Glutamatergic neuron (in vitro differentiated cells): ENCODE measurements around the gene GCC1. TPM values are rescaled to one million over a fixed set of nuclear protein-coding genes. Genes with fewer than 3 reads are reported as not detected.

Experiments used
- DNase-seq: peaks from one replicate; pipeline ENCODE4 v3.0.0; 2022
- H3K27ac Mint-ChIP-seq: one replicate; pipeline ENCODE4 v1.8.0; 2020; ENCODE audit warnings: mild to moderate bottlenecking, mixed read lengths, inconsistent platforms; ENCODE audit not compliant: unreplicated experiment
- H3K27me3 Mint-ChIP-seq: one replicate; pipeline ENCODE4 v1.8.0; 2020; ENCODE audit warnings: mild to moderate bottlenecking, moderate library complexity, mixed read lengths, inconsistent platforms; ENCODE audit not compliant: unreplicated experiment
- H3K36me3 Mint-ChIP-seq: one replicate; pipeline ENCODE4 v1.8.0; 2020; ENCODE audit warnings: mild to moderate bottlenecking, mixed read lengths, inconsistent platforms; ENCODE audit not compliant: unreplicated experiment
- H3K4me1 Mint-ChIP-seq: one replicate; pipeline ENCODE4 v1.8.0; 2020; ENCODE audit warnings: mild to moderate bottlenecking, low read depth, mixed read lengths, inconsistent platforms; ENCODE audit not compliant: unreplicated experiment
- H3K4me3 Mint-ChIP-seq: one replicate; pipeline ENCODE4 v1.8.0; 2020; ENCODE audit warnings: mild to moderate bottlenecking, mixed read lengths, inconsistent platforms; ENCODE audit not compliant: unreplicated experiment
- H3K9me3 Mint-ChIP-seq: one replicate; pipeline ENCODE4 v1.8.0; 2020; ENCODE audit warnings: mild to moderate bottlenecking, moderate library complexity, mixed read lengths, inconsistent platforms; ENCODE audit not compliant: unreplicated experiment
- total RNA-seq: library from RNA; stranded (reverse); fragmentation: NEBNext Ultra II Directional; extraction: Animal tissue kit (Norgen Biotek cat#: 25700); gene quantifications from one replicate; pipeline ENCODE4 v1.2.1, GENCODE V29; 2021; ENCODE audit not compliant: unreplicated experiment
- TF ChIP-seq, protein P1 (sequence below): fragments of 200-600 bp; sonication (generic); IDR thresholded peaks from one replicate; pipeline ENCODE4 v1.5.0; 2021; ENCODE audit not compliant: partially characterized antibody, unreplicated experiment

GCC1 gene
- total RNA-seq, 1 donor from 2014 or later: 14.9 TPM

DNA sequence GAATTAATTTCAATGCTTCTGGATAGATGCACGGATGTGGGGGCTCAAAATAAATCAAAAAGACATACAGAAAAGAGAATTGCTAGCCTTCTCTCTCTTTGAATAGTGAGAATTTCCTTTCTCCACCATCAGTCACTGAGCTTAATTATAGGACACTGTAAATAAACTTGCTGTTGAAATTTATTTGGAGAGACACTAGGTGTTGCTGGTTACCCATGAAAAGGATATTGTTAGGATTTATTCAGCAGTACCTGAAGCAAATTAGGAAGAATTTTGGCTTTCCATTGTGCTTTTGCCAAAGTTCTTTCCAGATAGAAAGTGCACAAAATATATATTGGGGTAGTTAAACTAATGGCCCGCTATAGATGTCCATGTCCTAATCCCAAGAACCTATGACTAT lies 27.6 kb downstream of the GCC1 start:
- Mint-ChIP-seq H3K9me3 (peaks cover 1% of the 10 kb centered on the region), H3K27me3 (peaks cover 6% of the 10 kb centered on the region), H3K27ac (no peak overlapping the region), H3K4me1 (no peaks in the 10 kb centered on the region), H3K4me3 (no peak overlapping the region), H3K36me3 (no peaks in the 10 kb centered on the region)
- TF ChIP-seq, protein P1, sequence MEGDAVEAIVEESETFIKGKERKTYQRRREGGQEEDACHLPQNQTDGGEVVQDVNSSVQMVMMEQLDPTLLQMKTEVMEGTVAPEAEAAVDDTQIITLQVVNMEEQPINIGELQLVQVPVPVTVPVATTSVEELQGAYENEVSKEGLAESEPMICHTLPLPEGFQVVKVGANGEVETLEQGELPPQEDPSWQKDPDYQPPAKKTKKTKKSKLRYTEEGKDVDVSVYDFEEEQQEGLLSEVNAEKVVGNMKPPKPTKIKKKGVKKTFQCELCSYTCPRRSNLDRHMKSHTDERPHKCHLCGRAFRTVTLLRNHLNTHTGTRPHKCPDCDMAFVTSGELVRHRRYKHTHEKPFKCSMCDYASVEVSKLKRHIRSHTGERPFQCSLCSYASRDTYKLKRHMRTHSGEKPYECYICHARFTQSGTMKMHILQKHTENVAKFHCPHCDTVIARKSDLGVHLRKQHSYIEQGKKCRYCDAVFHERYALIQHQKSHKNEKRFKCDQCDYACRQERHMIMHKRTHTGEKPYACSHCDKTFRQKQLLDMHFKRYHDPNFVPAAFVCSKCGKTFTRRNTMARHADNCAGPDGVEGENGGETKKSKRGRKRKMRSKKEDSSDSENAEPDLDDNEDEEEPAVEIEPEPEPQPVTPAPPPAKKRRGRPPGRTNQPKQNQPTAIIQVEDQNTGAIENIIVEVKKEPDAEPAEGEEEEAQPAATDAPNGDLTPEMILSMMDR: no peak
- no peak for DNase-seq

DNA sequence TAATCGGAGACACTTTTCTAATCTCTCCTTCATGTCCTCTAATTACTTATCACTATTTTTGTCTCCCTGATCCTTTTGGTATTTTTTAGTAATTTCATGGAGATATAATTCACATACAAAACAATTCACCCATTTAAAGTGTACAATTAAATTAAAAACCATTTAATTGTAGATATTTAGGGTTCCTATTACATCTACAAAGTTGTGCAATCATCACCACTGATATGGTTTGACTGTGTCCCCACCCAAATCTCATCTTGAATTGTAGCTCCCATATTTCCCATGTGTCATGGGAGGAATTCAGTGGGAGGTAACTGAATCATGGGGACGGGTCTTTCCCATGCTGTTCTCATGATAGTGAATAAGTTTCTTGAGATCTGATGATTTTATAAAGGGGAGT lies 29.0 kb downstream of the GCC1 start:
- Mint-ChIP-seq H3K27ac (no peak overlapping the region), H3K27me3 (peaks cover 8% of the 10 kb centered on the region), H3K4me1 (no peaks in the 10 kb centered on the region), H3K36me3 (no peaks in the 10 kb centered on the region), H3K4me3 (no peak overlapping the region), H3K9me3 (peaks cover 1% of the 10 kb centered on the region)
- TF ChIP-seq, protein P1: no peak
- no peak for DNase-seq

DNA sequence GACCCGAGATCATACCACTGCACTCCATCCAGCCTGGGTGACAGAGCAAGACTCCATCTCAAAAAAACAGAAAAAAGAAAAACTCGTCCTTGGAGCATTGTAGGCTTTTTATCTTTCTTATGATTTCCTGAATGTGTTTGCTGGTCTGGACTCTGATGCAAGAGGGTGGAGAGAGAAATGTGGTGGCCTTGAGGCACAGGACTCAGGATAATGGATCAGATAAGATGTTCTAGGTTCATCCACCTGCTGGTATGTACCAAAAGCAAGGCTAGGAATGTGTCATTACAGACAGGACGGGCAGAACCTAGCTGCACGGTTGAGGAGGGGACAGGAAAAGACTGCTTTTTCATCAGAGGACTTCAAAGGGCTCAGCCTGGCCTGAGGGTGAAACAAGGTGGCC lies 33.5 kb downstream of the GCC1 start:
- Mint-ChIP-seq H3K27me3 (peaks cover 5% of the 10 kb centered on the region), H3K36me3 (peaks cover 3% of the 10 kb centered on the region), H3K4me1 (no peaks in the 10 kb centered on the region), H3K9me3 (peaks cover 1% of the 10 kb centered on the region), H3K4me3 (no peak overlapping the region), H3K27ac (no peak overlapping the region)
- TF ChIP-seq, protein P1: no peak
- DNase-seq: no peak

DNA sequence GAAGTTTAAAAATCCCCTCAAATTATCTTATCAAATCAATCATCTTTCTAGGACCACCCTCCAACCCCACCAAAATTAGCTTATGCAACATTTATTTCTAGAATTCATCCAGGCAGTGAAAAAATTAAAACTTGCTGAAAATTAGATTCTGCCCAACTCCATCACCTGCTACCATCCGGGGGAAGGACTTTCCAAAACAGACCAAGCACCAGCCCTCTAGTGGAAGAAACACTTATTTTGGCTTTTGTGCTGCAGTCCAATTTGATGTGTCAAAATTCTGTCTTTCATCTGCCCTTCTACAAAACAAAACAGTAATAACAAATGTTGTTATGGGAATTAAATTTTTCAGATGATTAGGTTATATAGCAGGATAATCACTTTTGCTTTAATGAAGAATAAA lies 35.1 kb downstream of the GCC1 start:
- DNase-seq: no peak
- H3K4me3 Mint-ChIP-seq: no peak overlapping the region
- no peaks in the 10 kb centered on the region for H3K4me1 Mint-ChIP-seq
- TF ChIP-seq, protein P1: no peak
- no peak overlapping the region for H3K27ac Mint-ChIP-seq
- H3K36me3 Mint-ChIP-seq: peaks cover 9% of the 10 kb centered on the region
- peaks cover 5% of the 10 kb centered on the region for H3K27me3 Mint-ChIP-seq
- H3K9me3 Mint-ChIP-seq: peaks cover 1% of the 10 kb centered on the region

DNA sequence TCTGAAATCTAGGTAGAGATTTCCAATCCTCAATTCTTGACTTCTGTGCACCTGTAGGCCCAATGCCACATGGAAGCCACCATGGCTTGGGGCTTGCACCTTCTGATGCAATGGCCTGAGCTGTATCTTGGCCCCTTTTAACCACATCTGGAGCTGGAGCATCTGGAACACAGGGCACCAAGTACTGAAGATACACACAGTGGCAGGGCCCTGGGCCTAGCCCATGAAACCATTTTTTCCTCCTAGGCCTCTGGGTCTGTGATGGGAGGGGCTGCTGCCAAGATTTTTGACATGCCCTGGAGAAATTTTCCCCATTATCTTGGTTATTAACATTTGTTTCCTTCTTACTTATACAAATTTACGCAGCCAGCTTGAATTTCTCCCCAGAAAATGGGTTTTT lies 39.1 kb downstream of the GCC1 start:
- no peak for DNase-seq
- Mint-ChIP-seq H3K27me3 (no peaks in the 10 kb centered on the region), H3K27ac (no peak overlapping the region), H3K4me1 (no peaks in the 10 kb centered on the region), H3K36me3 (peaks cover 13% of the 10 kb centered on the region), H3K9me3 (peaks cover 3% of the 10 kb centered on the region), H3K4me3 (no peak overlapping the region)
- TF ChIP-seq, protein P1: no peak
